ENCODE measurements around the gene STX5.
"Not testable (repeated sequence)": the region's sequence is repeated elsewhere in the genome, so short reads cannot be mapped to it uniquely, and the experiment has no call there.

Gene STX5

GRCh38 chr11:62828130-62828529, 3.7 kb downstream of the STX5 start:
- DNase-seq: not testable (repeated sequence)

- no peak for DNase-seq
These were observed 8.2 kb downstream of the STX5 start for GRCh38 chr11:62823677-62824076.

GRCh38 chr11:62817129-62817528, 14.7 kb downstream of the STX5 start:
- DNase-seq: no peak

GRCh38 chr11:62816557-62816956, 15.3 kb downstream of the STX5 start:
- no peak for DNase-seq

- no peak for DNase-seq
These were observed 20.2 kb downstream of the STX5 start for GRCh38 chr11:62811659-62812058.

- no peak for DNase-seq
These were observed 21.1 kb downstream of the STX5 start for GRCh38 chr11:62810748-62811147.

GRCh38 chr11:62806611-62807121, 25.2 kb downstream of the STX5 start:
- no peak for DNase-seq

- DNase-seq: peak; percentile 27 to 34
These were observed 25.9 kb downstream of the STX5 start for GRCh38 chr11:62805961-62806441.

GRCh38 chr11:62805076-62805892, 26.6 kb downstream of the STX5 start, which contains the start of gene NXF1:
Gene NXF1 (minus strand): TSS chr11:62805440. CDS start chr11:62805356, 84 bp downstream.
- DNase-seq: peak; percentile 96

GRCh38 chr11:62804310-62805075, 27.4 kb downstream of the STX5 start:
- peak in 1 of 2 donors; percentile 39 for DNase-seq

- no peak for DNase-seq
These were observed 30.8 kb downstream of the STX5 start for GRCh38 chr11:62801071-62801470.

GRCh38 chr11:62799486-62799885, 32.4 kb downstream of the STX5 start:
- no peak for DNase-seq

- no peak for DNase-seq
These were observed 35.6 kb downstream of the STX5 start for GRCh38 chr11:62796281-62796680.

- DNase-seq: no peak
These were observed 37.6 kb downstream of the STX5 start for GRCh38 chr11:62794201-62794775.

- no peak for DNase-seq
These were observed 39.7 kb downstream of the STX5 start for GRCh38 chr11:62792202-62792575.

- peak; percentile 93 for DNase-seq
These were observed 40.2 kb downstream of the STX5 start, which contains the start of gene TMEM223 for GRCh38 chr11:62791501-62792201. Gene TMEM223 (minus strand): TSS chr11:62792006. CDS start chr11:62791994, 12 bp downstream.

GRCh38 chr11:62789576-62789975, 42.3 kb downstream of the STX5 start:
- DNase-seq: no peak

GRCh38 chr11:62788991-62789390, 42.9 kb downstream of the STX5 start:
- no peak for DNase-seq

- DNase-seq: peak; percentile 98 to 99
These were observed 44.7 kb downstream of the STX5 start, which contains the start of gene TMEM179B for GRCh38 chr11:62787005-62787759. Gene TMEM179B (plus strand): TSS chr11:62787402. CDS start chr11:62787432, 30 bp downstream.

GRCh38 chr11:62786318-62787004, 45.4 kb downstream of the STX5 start:
- DNase-seq: peak; percentile 87 to 88

- no peak for DNase-seq
These were observed 49.1 kb downstream of the STX5 start for GRCh38 chr11:62782753-62783152.
